MM.1S (cell line): ENCODE measurements around the gene FAM180A.

Source experiments
- DNase-seq: peaks from one replicate; pipeline ENCODE4 v3.0.0-alpha.2; 2015
- H2AFZ ChIP-seq: fragments of 300-600 bp; sonication (generic); 2 replicates; pipeline ENCODE4 v1.6.0; 2016; ENCODE audit warnings: antibody characterized with exemption, low read length
- H3F3A ChIP-seq: fragments of 300-600 bp; sonication (generic); 2 replicates; pipeline ENCODE4 v1.6.1; 2016; ENCODE audit warnings: mild to moderate bottlenecking, antibody characterized with exemption, low read length, moderate library complexity, mixed read lengths; ENCODE audit not compliant: insufficient read depth
- H3K27ac ChIP-seq: fragments of 300-600 bp; sonication (generic); 2 replicates; pipeline ENCODE4 v1.5.1; 2016; ENCODE audit warnings: mild to moderate bottlenecking, low read length
- H3K27me3 ChIP-seq: fragments of 300-600 bp; sonication (generic); replicated peaks from 2 replicates; pipeline ENCODE4 v1.6.0; 2016; ENCODE audit warnings: low read length; ENCODE audit not compliant: insufficient read depth
- H3K36me3 ChIP-seq: fragments of 300-600 bp; sonication (generic); replicated peaks from 2 replicates; pipeline ENCODE4 v1.6.1; 2016; ENCODE audit warnings: mild to moderate bottlenecking, low read length, mixed read lengths; ENCODE audit not compliant: insufficient read depth
- H3K4me1 ChIP-seq: fragments of 300-600 bp; sonication (generic); 2 replicates; pipeline ENCODE4 v1.6.1; 2016; ENCODE audit warnings: low read length, mixed read lengths
- H3K4me2 ChIP-seq: fragments of 300-600 bp; sonication (generic); 2 replicates; pipeline ENCODE4 v1.6.0; 2016; ENCODE audit warnings: low read depth, low read length
- H3K4me3 ChIP-seq: fragments of 300-600 bp; sonication (generic); 2 replicates; pipeline ENCODE4 v1.5.1; 2016; ENCODE audit warnings: low read length, mixed read lengths
- H3K79me2 ChIP-seq: fragments of 300-600 bp; sonication (generic); 2 replicates; pipeline ENCODE4 v1.6.1; 2016; ENCODE audit warnings: mixed run types, low read length, mixed read lengths
- H3K9ac ChIP-seq: fragments of 300-600 bp; sonication (generic); 2 replicates; pipeline ENCODE4 v1.6.1; 2016; ENCODE audit warnings: low read length, mixed read lengths
- H3K9me2 ChIP-seq: fragments of 300-600 bp; sonication (generic); replicated peaks from 2 replicates; pipeline ENCODE4 v1.6.1; 2016; ENCODE audit warnings: mild to moderate bottlenecking, low read length, mixed read lengths; ENCODE audit not compliant: insufficient read depth
- H3K9me3 ChIP-seq: fragments of 300-600 bp; sonication (generic); replicated peaks from 2 replicates; pipeline ENCODE4 v1.6.1; 2016; ENCODE audit warnings: mild to moderate bottlenecking, low read length, mixed read lengths; ENCODE audit not compliant: insufficient read depth
- H4K20me1 ChIP-seq: fragments of 300-600 bp; sonication (generic); 2 replicates; pipeline ENCODE4 v1.6.1; 2016; ENCODE audit warnings: mild to moderate bottlenecking, low read length, moderate library complexity, mixed read lengths; ENCODE audit not compliant: insufficient read depth
- CTCF ChIP-seq: fragments of 300-600 bp; sonication (generic); IDR thresholded peaks from 2 replicates; pipeline ENCODE4 v1.5.1; 2016; ENCODE audit warnings: antibody characterized with exemption, low read length, mixed read lengths
- EZH2 ChIP-seq: fragments of 300-600 bp; sonication (generic); optimal IDR thresholded peaks from 2 replicates; pipeline ENCODE3; 2017; ENCODE audit warnings: low read depth, mild to moderate bottlenecking, antibody characterized with exemption, low read length, mixed read lengths
- EZH2phosphoT487 ChIP-seq: fragments of 300-600 bp; sonication (generic); IDR thresholded peaks from 2 replicates; pipeline ENCODE4 v1.6.1; 2018; ENCODE audit warnings: antibody characterized with exemption, low read length

Gene FAM180A

GRCh38 chr7:135743907-135744731 lies 4.5 kb downstream of the FAM180A start:
- Histone ChIP-seq H3K79me2 (no peaks in the 10 kb centered on the region), H3K9me3 (no peaks in the 10 kb centered on the region), H3F3A (no peaks in the 10 kb centered on the region), H3K36me3 (no peaks in the 10 kb centered on the region), H3K27ac (no peak overlapping the region), H3K9me2 (no peaks in the 10 kb centered on the region), H3K4me1 (no peaks in the 10 kb centered on the region), H3K27me3 (no peaks in the 10 kb centered on the region), H4K20me1 (no peaks in the 10 kb centered on the region), H3K4me3 (no peak overlapping the region), H2AFZ (no peak overlapping the region), H3K4me2 (no peak overlapping the region), H3K9ac (no peak overlapping the region)
- no peak for TF ChIP-seq CTCF
- no peak for TF ChIP-seq EZH2
- TF ChIP-seq EZH2phosphoT487: no peak
- no peak for DNase-seq

- no peak overlapping the region for H3K9ac ChIP-seq
- H2AFZ ChIP-seq: no peak overlapping the region
- no peaks in the 10 kb centered on the region for H3K27me3 ChIP-seq
- no peaks in the 10 kb centered on the region for H3K79me2 ChIP-seq
- no peaks in the 10 kb centered on the region for H3F3A ChIP-seq
- H3K27ac ChIP-seq: no peak overlapping the region
- no peaks in the 10 kb centered on the region for H3K9me3 ChIP-seq
- DNase-seq: no peak
- TF ChIP-seq EZH2phosphoT487 (no peak), CTCF (no peak), EZH2 (no peak)
- H3K36me3 ChIP-seq: no peaks in the 10 kb centered on the region
- no peak overlapping the region for H3K4me3 ChIP-seq
- no peak overlapping the region for H3K4me2 ChIP-seq
- H3K9me2 ChIP-seq: no peaks in the 10 kb centered on the region
- H4K20me1 ChIP-seq: no peaks in the 10 kb centered on the region
- H3K4me1 ChIP-seq: no peaks in the 10 kb centered on the region
These were observed 6.2 kb downstream of the FAM180A start for GRCh38 chr7:135742371-135742770.

- TF ChIP-seq EZH2: no peak
- no peak for TF ChIP-seq EZH2phosphoT487
- no peak for TF ChIP-seq CTCF
- Histone ChIP-seq H3K4me3 (no peak overlapping the region), H3K4me1 (no peaks in the 10 kb centered on the region), H2AFZ (no peak overlapping the region), H3K9ac (no peak overlapping the region), H3K27me3 (no peaks in the 10 kb centered on the region), H3K27ac (no peak overlapping the region), H4K20me1 (no peaks in the 10 kb centered on the region), H3K4me2 (no peak overlapping the region), H3F3A (no peaks in the 10 kb centered on the region), H3K36me3 (no peaks in the 10 kb centered on the region), H3K9me3 (no peaks in the 10 kb centered on the region), H3K9me2 (no peaks in the 10 kb centered on the region), H3K79me2 (no peaks in the 10 kb centered on the region)
- no peak for DNase-seq
These were observed 6.7 kb downstream of the FAM180A start for GRCh38 chr7:135741905-135742304.
